Neural progenitor cell (in vitro differentiated cells): ENCODE results near the gene NAA60. TPM values are rescaled to one million over a fixed set of nuclear protein-coding genes. Genes with fewer than 3 reads are reported as not detected.

Experiments used
- DNase-seq: peaks from one replicate; pipeline ENCODE4 v3.0.0-alpha.2; 2016; ENCODE audit warnings: low spot score
- H2AFZ ChIP-seq: fragments of 200-600 bp; sonication (generic); replicated peaks from 2 replicates; pipeline ENCODE4 v1.6.1; 2016; ENCODE audit warnings: antibody characterized with exemption
- H3F3A ChIP-seq: fragments of 200-600 bp; sonication (generic); 2 replicates; pipeline ENCODE4 v1.6.1; 2016; ENCODE audit warnings: antibody characterized with exemption, low read depth
- H3K27ac ChIP-seq: fragments of 200-600 bp; sonication (generic); 2 replicates; pipeline ENCODE4 v1.5.1; 2016; ENCODE audit warnings: mild to moderate bottlenecking
- H3K27me3 ChIP-seq: fragments of 200-600 bp; sonication (generic); 2 replicates; pipeline ENCODE4 v1.6.1; 2016; ENCODE audit warnings: mild to moderate bottlenecking, moderate library complexity
- H3K36me3 ChIP-seq: fragments of 200-600 bp; sonication (generic); 2 replicates; pipeline ENCODE4 v1.5.1; 2016
- H3K4me1 ChIP-seq: fragments of 200-600 bp; sonication (generic); 2 replicates; pipeline ENCODE4 v1.6.1; 2016; ENCODE audit warnings: mixed run types
- H3K4me2 ChIP-seq: fragments of 200-600 bp; sonication (generic); 2 replicates; pipeline ENCODE4 v1.6.1; 2016
- H3K4me3 ChIP-seq: fragments of 200-600 bp; sonication (generic); 2 replicates; pipeline ENCODE4 v1.5.1; 2016
- H3K79me2 ChIP-seq: fragments of 200-600 bp; sonication (generic); 2 replicates; pipeline ENCODE4 v1.6.1; 2016; ENCODE audit warnings: low read depth
- H3K9ac ChIP-seq: fragments of 200-600 bp; sonication (generic); 2 replicates; pipeline ENCODE4 v1.6.1; 2016
- H3K9me3 ChIP-seq: fragments of 200-600 bp; sonication (generic); 2 replicates; pipeline ENCODE4 v1.5.1; 2016; ENCODE audit warnings: low read depth
- H4K20me1 ChIP-seq: fragments of 200-600 bp; sonication (generic); 2 replicates; pipeline ENCODE4 v1.6.1; 2016; ENCODE audit warnings: low read depth
- H3K27ac Mint-ChIP-seq: 3 replicates; pipeline ENCODE4 v1.8.0; 2021; ENCODE audit warnings: mixed read lengths
- H3K27me3 Mint-ChIP-seq: 2 replicates; pipeline ENCODE4 v1.8.0; 2022; ENCODE audit warnings: low read depth, mild to moderate bottlenecking, inconsistent platforms, moderate library complexity, mixed read lengths; ENCODE audit not compliant: insufficient read depth
- H3K36me3 Mint-ChIP-seq: 3 replicates; pipeline ENCODE4 v1.8.0; 2021; ENCODE audit warnings: mixed read lengths
- H3K4me1 Mint-ChIP-seq: 3 replicates; pipeline ENCODE4 v1.8.0; 2021; ENCODE audit warnings: mixed read lengths
- H3K4me3 Mint-ChIP-seq: 3 replicates; pipeline ENCODE4 v1.8.0; 2021; ENCODE audit warnings: mild to moderate bottlenecking, moderate library complexity, mixed read lengths
- H3K9me3 Mint-ChIP-seq: 3 replicates; pipeline ENCODE4 v1.8.0; 2020; ENCODE audit warnings: mixed read lengths
- EZH2 ChIP-seq: fragments of 200-600 bp; sonication (generic); IDR thresholded peaks from 2 replicates; pipeline ENCODE4 v1.6.1; 2017; ENCODE audit warnings: antibody characterized with exemption, mild to moderate bottlenecking, moderate library complexity
- EZH2phosphoT487 ChIP-seq: fragments of 200-600 bp; sonication (generic); IDR thresholded peaks from 2 replicates; pipeline ENCODE4 v1.6.1; 2017; ENCODE audit warnings: antibody characterized with exemption
- total RNA-seq: library from RNA; depleted of rRNA; stranded (reverse); fragments of >200 nt; gene quantifications from 2 replicates; pipeline ENCODE4 v1.2.3, GENCODE V29; 2015; ENCODE audit warnings: low replicate concordance
- TF ChIP-seq, protein P1 (sequence below): fragments of 200-600 bp; sonication (generic); IDR thresholded peaks from 2 replicates; pipeline ENCODE4 v1.5.1; 2017; ENCODE audit warnings: antibody characterized with exemption, mild to moderate bottlenecking

The NAA60 gene
- total RNA-seq, 1 donor from 2014 or later: 14.8 TPM

GRCh38 chr16:3401719-3402397 lies 41.6 kb upstream of the NAA60 start:
- DNase-seq: peak; percentile 50
- Mint-ChIP-seq H3K9me3 (peaks cover 49% of the 10 kb centered on the region), H3K4me1 (peaks cover 11% of the 10 kb centered on the region)

DNA sequence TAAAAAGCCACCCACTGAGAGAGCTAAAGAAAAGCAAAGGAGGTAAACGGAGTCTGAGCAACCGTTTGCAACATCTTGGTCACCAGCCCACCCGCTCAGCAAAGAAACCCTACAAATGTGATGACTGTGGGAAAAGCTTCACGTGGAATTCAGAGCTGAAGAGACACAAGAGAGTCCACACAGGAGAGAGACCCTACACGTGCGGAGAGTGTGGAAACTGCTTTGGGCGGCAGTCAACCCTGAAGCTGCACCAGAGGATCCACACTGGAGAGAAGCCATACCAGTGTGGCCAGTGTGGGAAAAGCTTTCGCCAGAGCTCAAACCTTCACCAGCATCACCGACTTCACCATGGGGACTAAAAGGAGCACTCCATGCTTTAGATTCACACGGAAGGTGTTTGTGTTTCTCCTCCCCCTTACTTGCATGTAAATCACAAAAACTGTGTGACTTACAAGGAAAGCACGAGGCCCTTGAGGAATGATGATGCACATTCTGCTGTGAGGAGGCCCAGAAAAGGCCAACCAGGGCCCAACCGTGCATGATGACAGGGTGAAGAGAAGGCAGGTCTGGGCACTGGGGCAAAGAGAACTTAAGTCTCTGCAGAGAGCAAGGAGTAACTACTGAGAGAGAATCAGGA lies 34.8 kb upstream of the NAA60 start:
- H3K79me2 ChIP-seq: peaks cover under 1% of the 10 kb centered on the region
- peaks cover 65% of the 10 kb centered on the region for H3K36me3 Mint-ChIP-seq

More at GRCh38 chr16:3401719-3402397, 41.6 kb upstream of the NAA60 start:
- Histone ChIP-seq H3K4me2 (peak overlapping the region; percentile 86), H3K27me3 (no peaks in the 10 kb centered on the region), H2AFZ (peak overlapping the region; percentile 66), H3K27ac (no peak overlapping the region), H3K79me2 (peaks cover 42% of the 10 kb centered on the region), H3K36me3 (peaks cover 33% of the 10 kb centered on the region), H3K4me3 (peak overlapping the region; percentile 91), H3K9ac (peak overlapping the region; percentile 40), H3F3A (peaks cover 17% of the 10 kb centered on the region), H4K20me1 (no peaks in the 10 kb centered on the region), H3K9me3 (peaks cover 9% of the 10 kb centered on the region), H3K4me1 (no peaks in the 10 kb centered on the region)
- Mint-ChIP-seq H3K4me3 (peak overlapping the region; percentile 95), H3K27me3 (peaks cover 7% of the 10 kb centered on the region), H3K36me3 (peaks cover 61% of the 10 kb centered on the region), H3K27ac (peak overlapping the region; percentile 90)
- TF ChIP-seq, protein P1, sequence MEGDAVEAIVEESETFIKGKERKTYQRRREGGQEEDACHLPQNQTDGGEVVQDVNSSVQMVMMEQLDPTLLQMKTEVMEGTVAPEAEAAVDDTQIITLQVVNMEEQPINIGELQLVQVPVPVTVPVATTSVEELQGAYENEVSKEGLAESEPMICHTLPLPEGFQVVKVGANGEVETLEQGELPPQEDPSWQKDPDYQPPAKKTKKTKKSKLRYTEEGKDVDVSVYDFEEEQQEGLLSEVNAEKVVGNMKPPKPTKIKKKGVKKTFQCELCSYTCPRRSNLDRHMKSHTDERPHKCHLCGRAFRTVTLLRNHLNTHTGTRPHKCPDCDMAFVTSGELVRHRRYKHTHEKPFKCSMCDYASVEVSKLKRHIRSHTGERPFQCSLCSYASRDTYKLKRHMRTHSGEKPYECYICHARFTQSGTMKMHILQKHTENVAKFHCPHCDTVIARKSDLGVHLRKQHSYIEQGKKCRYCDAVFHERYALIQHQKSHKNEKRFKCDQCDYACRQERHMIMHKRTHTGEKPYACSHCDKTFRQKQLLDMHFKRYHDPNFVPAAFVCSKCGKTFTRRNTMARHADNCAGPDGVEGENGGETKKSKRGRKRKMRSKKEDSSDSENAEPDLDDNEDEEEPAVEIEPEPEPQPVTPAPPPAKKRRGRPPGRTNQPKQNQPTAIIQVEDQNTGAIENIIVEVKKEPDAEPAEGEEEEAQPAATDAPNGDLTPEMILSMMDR: no peak
- no peak for TF ChIP-seq EZH2
- TF ChIP-seq EZH2phosphoT487: no peak

DNA sequence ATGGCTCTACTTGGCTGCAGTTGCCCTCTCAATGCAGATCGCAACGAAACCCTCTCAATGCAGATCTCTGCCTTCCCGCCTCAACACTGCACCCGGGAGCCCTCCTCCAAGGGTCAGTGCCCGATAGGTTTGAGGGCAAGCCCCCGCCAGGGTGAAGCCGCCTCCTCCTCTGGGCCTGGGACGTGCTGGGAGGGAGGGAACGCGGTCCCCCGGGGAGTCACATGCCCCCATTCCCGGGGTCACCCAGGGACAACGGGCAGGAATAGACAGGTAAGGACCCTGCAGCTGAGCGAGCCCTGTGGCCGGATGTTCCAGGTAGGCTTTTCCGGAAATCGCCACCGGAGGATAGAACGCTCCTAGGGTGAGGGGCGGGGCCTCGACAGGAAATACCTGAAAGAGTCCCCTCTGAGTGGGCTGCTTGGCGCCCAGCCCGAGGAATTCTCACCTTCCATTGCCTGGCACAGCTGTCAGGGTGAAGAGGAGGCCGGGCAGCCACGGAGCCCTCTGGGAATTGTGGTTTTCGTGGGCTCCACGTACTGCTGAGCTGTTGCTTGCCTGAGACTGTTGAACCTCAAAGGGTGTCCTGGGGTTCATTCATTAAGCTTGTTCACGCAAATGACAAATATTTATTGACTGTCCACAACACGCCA lies 29.6 kb upstream of the NAA60 start:
- H3K27ac ChIP-seq: no peak overlapping the region
- no peaks in the 10 kb centered on the region for H3F3A ChIP-seq
- H3K4me3 Mint-ChIP-seq: no peak overlapping the region
- H3K27me3 ChIP-seq: no peaks in the 10 kb centered on the region
- H4K20me1 ChIP-seq: no peaks in the 10 kb centered on the region
- H3K9ac ChIP-seq: no peak overlapping the region
- no peak overlapping the region for H2AFZ ChIP-seq
- TF ChIP-seq EZH2phosphoT487 (no peak), EZH2 (no peak)
- TF ChIP-seq, protein P1: no peak
- peaks cover 71% of the 10 kb centered on the region for H3K9me3 Mint-ChIP-seq
- H3K4me2 ChIP-seq: no peak overlapping the region
- no peaks in the 10 kb centered on the region for H3K79me2 ChIP-seq
- peaks cover 29% of the 10 kb centered on the region for H3K9me3 ChIP-seq
- no peak for DNase-seq
- H3K4me1 ChIP-seq: no peaks in the 10 kb centered on the region
- peaks cover 23% of the 10 kb centered on the region for H3K36me3 Mint-ChIP-seq
- peaks cover 13% of the 10 kb centered on the region for H3K27me3 Mint-ChIP-seq
- H3K4me3 ChIP-seq: no peak overlapping the region
- no peak overlapping the region for H3K27ac Mint-ChIP-seq
- H3K4me1 Mint-ChIP-seq: no peaks in the 10 kb centered on the region
- H3K36me3 ChIP-seq: peaks cover 8% of the 10 kb centered on the region

More for the DNA sequence above, 34.8 kb upstream of the NAA60 start:
- peaks cover 85% of the 10 kb centered on the region for H3K9me3 Mint-ChIP-seq
- no peak overlapping the region for H3K4me2 ChIP-seq
- H4K20me1 ChIP-seq: no peaks in the 10 kb centered on the region
- no peak for DNase-seq
- no peaks in the 10 kb centered on the region for H3K4me1 Mint-ChIP-seq
- TF ChIP-seq, protein P1: no peak
- TF ChIP-seq EZH2 (no peak), EZH2phosphoT487 (no peak)
- peaks cover 54% of the 10 kb centered on the region for H3K36me3 ChIP-seq
- H2AFZ ChIP-seq: no peak overlapping the region
- no peak overlapping the region for H3K4me3 Mint-ChIP-seq
- H3K27me3 ChIP-seq: no peaks in the 10 kb centered on the region
- peaks cover 48% of the 10 kb centered on the region for H3K9me3 ChIP-seq
- H3K27me3 Mint-ChIP-seq: peaks cover 8% of the 10 kb centered on the region
- H3F3A ChIP-seq: no peaks in the 10 kb centered on the region
- no peak overlapping the region for H3K4me3 ChIP-seq
- H3K4me1 ChIP-seq: no peaks in the 10 kb centered on the region
- no peak overlapping the region for H3K9ac ChIP-seq
- no peak overlapping the region for H3K27ac ChIP-seq
- no peak overlapping the region for H3K27ac Mint-ChIP-seq
